ENCODE results near the gene SRSF11. TPM values are rescaled to one million over a fixed set of nuclear protein-coding genes. Genes with fewer than 3 reads are reported as not detected.

The SRSF11 gene
- polyA plus RNA-seq, 1 donor from 2014 or later = 84.2 TPM

Other genes starting within 250 kb of the SRSF11 start
- 6.0 TPM for gene LRRC40, start 15.8 kb upstream of the SRSF11 start, polyA plus RNA-seq
- 19.7 TPM for gene ANKRD13C, start 133.3 kb downstream of the SRSF11 start, polyA plus RNA-seq
- gene CTH, start 189.9 kb downstream of the SRSF11 start, polyA plus RNA-seq = 1.7 TPM

Data from IgD-negative memory B cell (primary cell).